Occipital lobe (tissue), 3 donors: ENCODE measurements around the gene PPIB. TPM values are rescaled to one million over a fixed set of nuclear protein-coding genes. Genes with fewer than 3 reads are reported as not detected.
"Not testable (repeated sequence)": the region's sequence is repeated elsewhere in the genome, so short reads cannot be mapped to it uniquely, and the experiment has no call there.

ENCODE experiments used
- DNase-seq: peaks from one replicate; lab custom pipeline; 2025; lab: John Stamatoyannopoulos, UW
- small RNA-seq: library from RNA; depleted of rRNA; stranded (forward); fragments of <200 nt; gene quantifications from one replicate; pipeline ENCODE3, GENCODE V24; 2014
- total RNA-seq: library from RNA; depleted of rRNA; stranded (reverse); fragments of >200 nt; gene quantifications from one replicate; pipeline ENCODE4 v1.2.3, GENCODE V29; 2014

The PPIB gene
- total RNA-seq, 1 donor from 2014 or later: 142 TPM

DNA sequence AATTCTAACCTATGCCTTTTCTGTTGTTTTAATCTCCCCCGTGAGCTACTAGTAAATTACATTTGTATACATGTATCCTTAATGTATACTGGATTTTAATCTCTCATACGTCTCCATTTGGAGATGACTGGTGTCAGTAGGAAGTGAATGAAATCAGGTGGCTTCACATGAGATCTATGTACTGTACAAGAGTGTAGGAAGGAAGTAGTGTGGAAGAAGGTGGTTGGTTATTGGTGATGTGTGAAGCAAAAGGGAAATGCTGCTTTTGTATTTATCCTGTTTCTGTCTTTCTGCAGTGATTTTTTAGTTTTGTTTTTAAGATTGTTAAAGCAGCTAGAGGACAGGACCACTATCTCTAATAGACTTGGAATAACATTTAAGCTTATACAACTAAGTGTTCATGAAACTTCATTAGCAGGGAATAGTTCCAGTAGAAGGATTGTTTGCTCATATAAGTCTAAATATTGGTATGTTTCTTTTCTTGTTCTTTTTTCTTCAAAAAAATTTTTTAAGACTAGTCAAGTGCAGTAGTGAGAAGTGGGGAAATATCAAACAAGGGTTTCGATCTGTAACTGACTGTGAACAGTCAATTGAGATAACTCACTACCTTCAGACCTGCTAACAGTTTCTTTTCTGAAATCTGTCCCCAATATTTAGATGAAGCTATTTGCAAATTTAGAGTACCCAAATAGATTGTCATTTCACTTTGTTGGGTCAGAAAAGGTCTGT is 51.7 kb downstream of the PPIB start:
- DNase-seq: no peak

DNA sequence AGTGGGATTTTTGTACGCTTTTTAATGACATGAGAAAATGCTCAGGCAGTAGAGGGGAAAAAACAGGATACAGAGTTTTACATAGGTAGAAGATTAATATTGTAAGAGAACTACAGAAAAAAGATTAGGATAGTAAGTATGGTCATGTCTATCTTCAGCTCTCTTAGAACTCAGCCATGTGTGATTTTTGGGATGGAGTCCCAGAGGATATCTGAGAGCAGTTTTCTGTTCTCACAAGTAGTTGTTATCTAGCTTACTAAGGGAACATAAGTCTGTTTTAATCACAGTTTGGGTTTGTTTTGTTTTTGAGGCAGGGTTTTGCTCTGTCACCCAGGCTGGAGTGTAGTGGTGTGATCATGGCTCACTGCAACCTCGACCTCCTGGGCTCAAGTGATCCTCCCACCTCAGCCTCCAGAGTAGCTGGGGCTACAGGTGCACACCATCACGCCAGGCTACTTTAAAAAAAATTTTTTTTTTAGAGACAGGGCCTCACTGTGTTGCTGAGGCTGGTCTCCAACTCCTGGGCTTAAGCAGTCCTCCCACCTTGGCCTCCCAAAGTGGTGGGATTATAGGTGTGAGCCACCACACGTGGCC is 52.6 kb downstream of the PPIB start:
- not testable (repeated sequence) for DNase-seq

DNA sequence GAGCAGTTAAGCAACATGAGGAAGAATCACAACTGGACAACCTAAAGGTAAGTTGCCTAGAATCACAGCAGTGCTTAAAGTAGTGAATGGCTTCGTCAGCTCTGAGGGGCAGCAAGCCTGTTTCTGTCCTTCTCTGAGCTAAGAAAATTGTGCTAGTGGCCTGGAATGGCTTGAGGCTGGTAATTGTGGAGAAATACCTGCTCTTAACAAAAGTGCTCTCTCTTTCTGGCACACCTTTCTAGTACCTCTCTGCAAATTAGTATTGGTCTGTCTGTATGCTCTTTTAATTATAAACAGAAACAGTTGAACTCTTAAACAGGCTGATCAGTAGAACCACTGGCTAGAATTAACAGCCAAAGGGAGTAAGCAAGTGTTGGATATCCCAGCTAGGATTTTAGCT is 55.5 kb downstream of the PPIB start:
- DNase-seq: no peak

Small RNA genes within 50 kb of the gene (small RNA-seq; reads per million reads assigned to genes)
- gene RF00019: not detected

Other genes starting within 250 kb of the PPIB start
- 5.0 TPM for gene DAPK2, start 116.5 kb downstream of the PPIB start, total RNA-seq
- 36.3 TPM for gene CIAO2A, start 69.2 kb downstream of the PPIB start, total RNA-seq
- gene SNX1, start 67.0 kb downstream of the PPIB start, total RNA-seq: 37.6 TPM
- gene SNX22, start 11.3 kb downstream of the PPIB start, total RNA-seq: 14.5 TPM
- gene CSNK1G1, start 193.2 kb upstream of the PPIB start, total RNA-seq: 68.3 TPM
- gene PCLAF, start 218.4 kb upstream of the PPIB start, total RNA-seq: 5.0 TPM
- gene TRIP4, start 224.8 kb upstream of the PPIB start, total RNA-seq: 14.0 TPM